Pons (tissue), 1 donor: ENCODE results near the gene TSPAN5.

ENCODE experiments used
- DNase-seq: peaks from one replicate; pipeline ENCODE4 v3.0.0-alpha.2; 2016; ENCODE audit warnings: low spot score

TSPAN5 gene

DNA sequence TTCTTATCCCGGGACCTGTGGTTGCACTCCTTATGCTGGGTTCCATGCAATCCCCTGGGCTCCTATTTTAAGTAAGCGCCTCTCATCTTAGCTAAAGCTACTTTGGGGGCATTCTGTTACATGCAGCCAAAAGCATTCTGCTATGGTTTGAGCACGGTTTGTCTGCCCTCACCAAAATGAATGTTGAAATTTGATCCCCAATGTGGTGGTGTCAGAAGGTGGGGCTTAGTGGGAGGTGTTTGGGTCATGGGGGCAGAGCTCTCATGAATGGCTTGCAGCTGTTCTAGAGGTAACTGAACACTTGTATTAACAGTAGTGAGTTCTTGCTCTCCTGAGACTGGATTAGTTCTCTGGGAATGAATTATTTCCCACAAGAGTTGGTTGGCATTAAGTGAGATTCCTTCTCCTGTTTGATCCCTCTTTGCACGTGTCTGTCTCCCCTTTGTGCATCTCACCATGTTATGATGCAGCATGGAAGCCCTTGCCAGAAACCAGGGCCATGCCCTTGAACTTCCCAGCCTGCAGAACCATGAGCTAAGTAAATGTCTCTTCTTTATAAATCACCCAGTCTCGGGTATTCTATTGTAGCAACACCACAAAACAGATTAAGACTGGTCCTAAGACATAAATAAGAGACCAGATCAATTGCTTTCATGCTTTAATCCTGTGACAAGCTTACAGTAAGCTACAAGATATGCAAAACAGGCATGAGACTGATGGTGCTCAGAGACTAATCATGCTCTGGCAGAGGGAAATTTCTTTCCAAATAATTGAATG is 141.8 kb downstream of the TSPAN5 start:
- DNase-seq: no peak

DNA sequence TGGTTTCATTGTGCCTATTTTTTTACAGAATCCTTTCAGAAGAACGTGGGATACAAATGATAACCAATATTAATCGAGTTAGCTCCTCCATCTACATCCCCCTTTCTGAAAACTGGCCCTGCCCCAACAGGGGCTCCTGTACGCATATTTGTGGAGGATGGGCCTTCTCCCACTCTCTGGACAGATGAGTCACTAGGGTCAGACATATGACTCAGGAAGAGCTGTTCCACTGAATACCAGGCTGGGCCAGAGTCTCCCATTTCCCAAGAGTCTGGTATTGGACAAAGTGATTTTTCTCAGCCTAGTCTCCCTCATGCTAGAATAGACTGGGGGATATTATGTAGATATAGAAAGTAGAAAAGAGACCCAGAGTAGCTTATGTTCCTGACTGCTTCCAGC is 142.4 kb downstream of the TSPAN5 start:
- no peak for DNase-seq

DNA sequence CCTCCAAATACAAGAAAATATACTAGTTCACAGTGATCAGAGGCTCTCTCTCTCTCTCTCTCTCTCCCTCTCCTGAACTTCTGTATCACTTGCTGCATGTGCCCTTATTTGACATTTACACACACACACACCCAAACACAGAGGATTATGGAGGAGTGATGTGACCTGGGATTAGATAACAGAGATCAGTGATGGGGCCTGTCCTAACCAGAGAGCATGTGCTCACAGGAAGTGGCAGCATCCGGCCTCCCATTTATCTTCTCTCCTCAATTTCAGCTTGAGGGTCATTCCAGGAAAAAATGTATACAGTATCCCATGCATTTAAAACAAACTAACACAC is 143.0 kb downstream of the TSPAN5 start:
- DNase-seq: no peak

DNA sequence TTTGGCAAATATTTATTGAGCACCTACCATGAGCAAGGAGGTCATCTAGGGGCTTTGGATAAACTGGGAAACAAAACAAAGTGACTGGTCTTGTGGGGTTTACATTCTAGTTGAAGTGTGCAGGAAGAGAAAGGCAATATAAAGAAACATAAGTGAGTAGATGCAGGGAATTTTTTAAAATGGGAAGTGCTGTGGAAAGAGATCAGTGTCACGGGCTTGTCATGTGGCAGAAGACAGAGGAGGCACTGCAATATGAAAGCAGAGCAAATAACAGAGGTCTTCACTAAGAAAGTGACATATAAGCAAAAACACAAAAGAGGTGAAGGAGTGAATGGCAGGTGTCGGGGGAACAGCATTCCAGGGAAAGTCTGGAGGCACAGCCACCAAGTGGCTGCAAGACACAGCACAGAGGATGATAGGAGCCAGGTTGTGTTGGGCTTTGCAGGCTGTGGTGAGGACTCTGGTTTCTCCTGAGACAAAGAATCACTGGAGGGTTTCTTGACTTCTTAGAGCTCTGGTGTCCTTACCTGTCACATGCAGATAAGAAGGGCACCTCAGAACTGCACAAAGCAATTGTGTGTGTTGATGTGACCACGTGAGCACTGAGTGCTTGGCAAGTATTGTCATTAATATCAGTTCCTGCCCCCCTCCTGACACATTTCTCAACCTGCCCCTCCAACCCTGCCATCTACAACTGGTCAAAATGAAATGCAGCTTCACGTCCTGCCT is 143.5 kb downstream of the TSPAN5 start:
- DNase-seq: no peak

DNA sequence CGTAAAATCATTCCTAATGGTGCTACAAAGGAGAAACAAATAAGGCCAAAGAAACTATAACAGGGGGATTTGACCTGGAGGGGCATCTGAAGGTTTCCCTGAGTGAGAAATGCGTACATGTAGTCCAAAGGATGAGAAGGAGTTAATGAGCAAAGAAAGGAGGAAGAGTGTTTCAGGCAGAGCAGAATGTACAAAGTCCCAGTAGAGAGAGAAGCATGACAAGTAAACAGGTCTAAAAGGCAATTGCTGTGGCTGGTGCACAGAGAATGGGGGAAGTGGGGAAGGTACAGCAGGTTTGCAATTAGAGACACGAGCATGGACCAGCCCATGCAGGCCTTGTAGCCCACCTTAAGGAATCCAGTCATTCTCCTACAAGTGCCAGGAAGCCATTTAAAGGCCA is 145.5 kb downstream of the TSPAN5 start:
- DNase-seq: no peak

DNA sequence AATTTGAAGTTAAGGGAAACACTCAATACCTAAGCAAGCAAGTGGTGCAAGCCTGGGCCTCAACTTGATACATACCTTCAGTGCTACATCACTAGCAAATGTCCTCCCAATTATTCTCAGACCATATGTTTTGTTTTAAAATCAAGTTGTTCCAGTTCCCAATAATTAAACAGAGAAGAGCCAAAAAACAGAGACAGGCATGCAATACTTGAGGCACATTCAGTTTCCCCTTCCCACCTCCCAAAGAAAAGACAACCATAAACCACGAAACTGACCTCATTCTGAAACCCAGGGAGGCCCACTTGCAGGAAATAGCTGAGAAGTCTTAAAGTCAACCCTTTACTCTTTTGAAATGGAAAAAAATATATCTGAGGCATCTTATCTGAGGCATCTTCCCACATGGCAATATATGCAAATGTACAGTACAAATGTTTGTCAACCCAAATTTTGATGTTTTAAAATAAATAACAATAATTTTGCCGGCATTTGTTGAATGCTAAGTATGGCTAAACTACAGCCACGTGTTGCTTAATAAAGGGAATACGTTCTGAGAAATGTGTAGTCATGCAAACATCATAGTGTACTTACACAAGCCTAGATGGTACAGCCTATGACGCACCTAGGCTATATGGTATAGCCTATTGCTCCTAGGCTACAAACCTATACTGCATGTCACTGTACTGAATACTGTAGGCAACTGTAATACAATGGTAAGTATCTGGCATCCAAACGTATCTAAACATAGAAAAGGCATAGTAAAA is 147.5 kb downstream of the TSPAN5 start:
- no peak for DNase-seq

DNA sequence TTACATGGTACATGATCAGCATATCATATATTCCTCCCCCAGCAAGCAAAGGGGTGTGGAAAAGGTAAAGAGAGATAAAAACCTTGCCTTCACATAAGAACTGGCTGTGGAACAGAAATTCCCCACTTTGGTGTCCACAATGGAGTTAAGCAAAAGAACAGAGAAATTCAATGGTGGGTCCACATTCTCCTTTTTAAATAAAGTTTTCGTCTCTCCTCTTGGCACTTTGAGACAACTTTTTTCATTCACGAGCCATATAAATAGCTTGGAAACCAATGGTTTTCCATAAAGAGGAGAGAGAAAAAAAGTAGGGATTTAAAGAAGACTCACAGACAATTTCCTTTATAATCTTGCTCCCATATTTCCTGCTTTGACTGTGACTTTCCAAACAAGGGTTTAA is 148.1 kb downstream of the TSPAN5 start:
- DNase-seq: no peak

DNA sequence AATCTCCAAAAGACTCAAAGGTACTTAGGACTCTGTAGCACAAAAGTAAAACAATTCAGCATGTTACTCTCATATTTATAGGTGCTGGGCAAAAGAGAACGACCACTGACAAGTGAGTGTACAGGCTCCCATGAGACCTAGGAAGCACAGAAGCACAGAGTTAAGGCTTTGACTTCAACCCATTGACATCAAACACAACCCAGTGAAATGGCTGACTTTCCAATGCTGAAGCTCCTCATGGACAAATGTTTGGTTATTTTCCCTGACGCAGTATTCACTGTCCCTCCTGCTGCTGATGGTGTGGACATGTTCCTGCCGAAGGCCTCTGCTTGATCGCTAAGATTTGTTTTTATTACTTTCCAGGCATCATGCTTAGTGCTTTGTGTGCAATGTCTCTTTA is 148.7 kb downstream of the TSPAN5 start:
- no peak for DNase-seq

DNA sequence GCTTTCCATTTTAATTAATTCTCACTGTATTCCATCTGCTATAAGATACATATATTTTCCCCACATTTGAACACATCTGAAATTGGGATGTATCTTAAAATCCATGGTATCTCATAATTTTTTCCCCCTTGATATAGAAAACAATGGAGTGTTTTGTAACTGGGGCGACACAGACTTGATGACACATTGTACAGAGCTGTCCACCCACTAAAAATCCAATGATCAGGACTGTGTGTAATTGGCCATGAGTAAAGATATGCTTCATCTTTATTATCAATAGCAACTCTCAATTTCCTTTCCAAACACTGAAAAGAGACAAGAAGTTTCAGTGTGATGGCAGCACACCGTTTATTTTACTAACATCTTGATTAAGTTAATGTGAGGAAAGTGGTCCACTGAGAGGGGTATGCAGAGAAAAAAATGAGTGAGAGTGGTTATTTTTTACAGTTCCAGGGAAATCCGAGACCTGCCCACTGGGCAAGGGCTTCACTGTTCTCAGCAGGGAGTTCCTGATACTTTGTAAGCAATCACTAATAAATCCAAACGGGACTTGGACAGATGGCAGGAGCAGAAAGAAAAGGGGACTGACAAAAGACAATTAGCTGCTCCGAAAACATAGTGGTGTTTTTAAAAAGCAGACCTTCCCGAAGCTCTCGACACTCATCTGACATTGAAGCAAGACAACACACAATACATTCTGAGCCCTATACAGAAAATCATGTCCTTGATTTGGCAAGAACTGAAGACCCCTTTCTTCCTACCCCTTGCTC is 149.4 kb downstream of the TSPAN5 start:
- DNase-seq: no peak

DNA sequence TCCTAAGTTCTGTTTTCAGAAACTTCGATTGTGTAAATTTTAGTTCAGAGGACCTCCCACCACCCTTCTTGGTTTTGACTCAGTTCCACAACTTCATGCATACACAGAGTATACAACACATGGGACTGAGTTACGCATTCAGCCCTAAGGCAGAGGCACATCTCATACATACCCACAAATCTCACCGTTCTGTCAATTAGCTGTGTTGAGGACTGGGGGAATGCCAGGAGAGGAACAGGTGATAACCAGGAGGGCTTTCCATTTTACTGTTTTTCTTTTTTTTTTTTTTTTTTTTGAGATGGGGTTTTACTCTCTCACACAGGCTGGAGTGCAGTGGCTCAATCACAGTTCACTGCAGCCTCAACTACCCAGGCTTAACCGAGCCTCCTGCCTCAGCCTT is 150.2 kb downstream of the TSPAN5 start:
- no peak for DNase-seq

DNA sequence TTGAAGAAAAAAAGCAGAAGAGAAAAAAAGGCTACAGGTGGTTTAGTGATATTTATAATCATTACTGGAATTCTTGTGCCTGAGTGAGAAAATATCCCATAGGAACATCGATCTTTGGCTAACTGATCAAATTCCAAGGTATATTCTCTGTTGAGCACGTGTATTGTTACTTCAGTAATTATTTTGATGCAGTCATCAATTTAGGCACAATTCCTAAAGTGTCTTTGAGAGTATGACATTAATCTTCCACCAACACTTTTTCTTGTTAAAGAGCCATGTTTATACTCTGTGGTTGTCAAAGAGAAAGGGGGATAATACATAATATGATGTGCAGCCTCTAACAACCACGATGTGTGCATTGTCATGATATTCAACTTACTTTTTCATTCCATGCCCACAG is 151.1 kb downstream of the TSPAN5 start:
- no peak for DNase-seq

DNA sequence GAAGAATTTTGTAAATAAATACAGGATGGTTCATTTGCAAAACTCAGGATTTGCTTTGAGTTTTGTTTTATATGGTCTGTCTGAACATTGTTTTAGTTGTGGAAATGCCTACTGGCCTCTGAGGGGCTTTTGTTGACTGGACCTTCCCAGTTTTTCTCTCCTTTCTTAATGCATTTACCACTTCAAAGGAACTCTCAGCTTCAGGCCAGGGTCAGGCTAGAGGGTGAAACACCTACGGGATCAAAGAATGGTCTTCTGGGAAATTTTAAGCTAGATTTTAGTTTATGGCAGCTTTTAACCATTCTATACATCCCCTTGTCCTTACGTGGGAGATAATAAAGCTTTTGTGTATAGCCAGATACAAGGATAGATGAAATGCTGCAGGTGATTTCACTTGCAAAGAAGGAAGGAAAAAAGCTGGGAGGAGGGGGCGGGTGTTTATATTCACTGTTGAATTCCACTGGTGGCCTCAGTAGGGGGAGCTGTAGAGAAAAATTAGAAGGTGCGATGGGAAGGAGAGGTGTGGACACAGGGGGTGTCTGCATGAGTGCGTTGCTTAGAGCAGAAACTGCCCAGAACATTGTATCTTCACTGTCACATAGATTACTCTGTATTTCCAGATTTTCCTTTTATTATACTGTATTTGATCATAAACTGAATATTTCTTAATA is 151.8 kb downstream of the TSPAN5 start:
- DNase-seq: no peak

DNA sequence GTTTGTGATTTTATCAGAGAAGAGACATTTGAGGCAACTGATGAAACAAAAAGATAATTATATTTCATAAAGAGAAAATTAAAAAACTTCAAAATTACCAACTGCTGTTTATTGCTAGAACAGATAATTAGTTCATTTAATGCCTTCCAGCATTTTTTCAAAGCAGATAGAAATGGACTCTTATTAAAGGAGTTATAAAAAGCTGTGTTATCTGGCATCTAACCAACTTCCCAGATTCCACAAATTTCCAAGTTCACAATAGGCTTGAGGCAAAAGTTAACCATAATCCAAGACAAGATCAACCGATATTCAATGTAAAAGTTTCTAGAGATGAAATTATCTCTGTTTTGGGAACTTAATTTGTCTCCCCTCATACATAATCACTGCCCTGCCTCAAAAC is 152.4 kb downstream of the TSPAN5 start:
- DNase-seq: no peak

DNA sequence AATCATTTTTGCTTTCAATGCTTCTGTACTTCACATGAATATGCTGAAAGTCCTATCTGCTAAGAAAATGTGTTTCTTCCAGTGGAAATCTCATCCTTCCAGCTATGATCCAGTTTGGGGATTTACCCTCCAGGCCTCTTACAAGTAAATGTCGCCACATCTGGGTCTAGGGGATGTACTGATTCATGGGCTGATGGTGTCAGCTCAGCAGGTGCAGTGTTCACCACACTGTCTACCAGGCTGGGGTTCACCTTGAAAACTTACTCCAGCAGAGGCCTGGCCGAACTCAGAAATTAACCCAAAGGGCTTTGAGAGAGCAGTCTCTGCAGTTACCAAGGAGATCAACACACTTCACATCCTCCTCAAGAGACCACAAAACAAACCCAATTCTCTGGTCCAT is 154.3 kb downstream of the TSPAN5 start:
- DNase-seq: no peak

DNA sequence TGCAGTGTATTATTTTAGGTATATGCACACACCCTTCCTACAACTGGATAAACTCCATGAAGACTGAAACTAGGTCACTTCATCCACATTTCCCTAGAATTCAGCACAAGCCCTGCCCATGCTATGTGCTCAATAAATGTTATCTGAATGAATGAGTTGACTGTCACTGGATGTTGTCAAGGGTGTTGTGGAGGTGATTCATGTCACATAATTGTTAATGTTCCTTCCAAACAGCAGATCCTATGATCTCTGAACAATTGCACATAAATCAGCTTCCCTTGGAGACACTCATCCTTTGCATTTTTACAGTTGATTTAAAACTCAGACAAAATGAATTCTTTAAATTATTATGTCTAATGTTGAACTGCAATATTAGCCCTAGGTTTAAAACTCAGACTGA is 154.7 kb downstream of the TSPAN5 start:
- no peak for DNase-seq

DNA sequence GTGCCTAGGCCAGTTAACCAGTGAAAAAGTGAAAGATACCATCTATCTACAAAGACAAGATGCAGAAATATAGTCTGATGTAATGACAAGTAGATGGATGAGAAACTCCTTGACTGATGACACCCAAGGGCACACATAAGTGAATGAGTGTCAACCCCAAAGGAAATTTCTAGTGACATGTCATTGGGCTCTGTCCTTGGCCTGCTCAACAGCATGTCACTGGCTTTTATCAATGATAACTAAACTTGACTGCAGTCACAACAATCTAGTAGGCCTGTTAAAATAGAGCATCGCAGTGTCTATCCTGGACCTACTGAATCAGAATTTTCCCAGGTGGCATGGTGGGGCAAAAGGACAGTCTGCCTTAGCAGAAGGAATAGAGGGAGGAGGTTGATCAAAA is 155.8 kb downstream of the TSPAN5 start:
- no peak for DNase-seq

DNA sequence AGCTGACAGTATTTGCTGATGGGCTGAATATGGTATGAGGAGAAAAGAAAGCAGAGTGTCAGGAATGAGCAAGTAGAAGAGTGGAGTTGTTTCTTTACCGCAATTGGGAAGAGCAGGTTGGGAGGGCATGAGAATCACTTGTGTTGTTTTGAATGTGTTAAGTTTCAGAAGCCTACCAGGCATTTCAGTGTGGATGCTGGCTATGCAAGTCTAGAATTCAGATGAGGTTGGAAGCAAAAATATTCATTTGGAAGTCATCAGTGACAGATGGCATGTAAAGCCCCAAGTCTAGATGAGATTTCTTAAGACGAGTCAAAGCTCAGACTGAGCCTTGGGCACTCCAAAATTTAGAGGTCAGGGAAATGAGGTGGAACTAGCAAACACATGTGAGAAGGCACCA is 156.4 kb downstream of the TSPAN5 start:
- no peak for DNase-seq

DNA sequence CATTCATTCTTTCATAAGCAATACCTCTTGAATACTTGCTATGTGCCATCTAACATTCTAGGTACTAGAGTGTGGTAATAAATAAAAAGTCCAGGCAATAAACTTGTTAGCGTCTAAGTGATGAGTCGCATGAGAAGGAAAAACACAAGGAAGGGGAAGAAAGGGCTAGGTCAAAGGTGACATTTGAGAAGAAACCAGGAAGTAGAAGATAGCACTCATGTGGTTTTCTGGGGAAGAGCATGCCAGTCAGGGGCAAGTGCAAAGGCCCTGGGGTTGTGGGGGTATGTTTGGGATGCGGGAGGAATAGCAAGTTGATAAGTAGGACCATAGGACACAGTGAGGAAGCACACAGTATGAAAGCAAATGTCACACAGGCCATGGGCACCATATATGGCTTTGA is 157.0 kb downstream of the TSPAN5 start:
- no peak for DNase-seq

DNA sequence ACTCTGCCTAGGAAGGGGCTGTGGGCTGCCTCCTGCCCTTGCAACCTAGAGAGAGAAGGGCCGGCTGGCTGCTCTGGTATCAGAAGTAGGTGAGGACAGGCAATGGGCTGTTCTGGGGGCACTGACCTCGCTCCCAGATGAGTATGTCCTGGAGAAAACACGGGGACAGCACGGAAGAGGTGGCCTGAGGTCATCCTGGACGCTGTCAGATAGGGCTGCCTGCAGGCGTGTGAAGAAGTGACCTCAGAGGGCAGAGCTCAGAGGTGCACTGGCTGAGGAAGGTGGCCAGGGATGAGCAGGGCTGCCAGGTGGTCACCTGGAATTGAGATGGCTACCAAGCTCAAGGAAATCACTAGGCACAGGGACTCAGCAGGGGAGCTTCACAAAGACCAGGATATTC is 159.6 kb downstream of the TSPAN5 start:
- DNase-seq: no peak

DNA sequence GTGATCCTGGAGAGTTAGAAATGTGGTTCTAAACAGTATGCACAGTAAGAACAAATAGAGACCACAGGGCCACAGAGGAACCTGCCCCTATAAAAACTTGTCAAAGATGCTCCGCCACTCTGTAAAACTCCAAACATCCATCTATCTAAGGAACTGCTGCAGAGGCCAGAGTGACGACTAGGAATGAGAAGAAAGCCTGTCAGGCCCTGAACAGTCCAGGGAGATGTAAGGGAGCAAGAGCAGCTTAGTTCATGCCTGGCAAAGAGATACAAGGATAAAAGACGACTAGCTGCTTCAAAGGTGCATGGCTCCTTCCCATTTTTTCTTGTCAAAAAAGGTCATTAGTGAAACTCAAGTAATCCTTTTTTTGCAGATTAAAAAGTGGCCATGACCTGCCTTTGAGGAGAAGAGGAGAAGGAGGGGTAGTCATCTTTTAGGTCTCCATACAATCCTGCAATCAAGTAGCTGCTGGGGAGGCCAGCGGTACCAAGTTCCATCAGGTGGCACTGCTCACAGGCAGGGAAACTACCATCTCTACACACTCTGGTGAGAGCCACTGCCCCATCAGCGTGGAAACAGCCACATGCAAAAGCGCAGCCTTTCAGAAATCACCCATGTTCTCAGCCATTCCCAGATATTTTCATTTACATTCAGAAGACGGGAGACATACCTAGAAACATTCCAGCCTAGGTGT is 162.1 kb downstream of the TSPAN5 start:
- no peak for DNase-seq

DNA sequence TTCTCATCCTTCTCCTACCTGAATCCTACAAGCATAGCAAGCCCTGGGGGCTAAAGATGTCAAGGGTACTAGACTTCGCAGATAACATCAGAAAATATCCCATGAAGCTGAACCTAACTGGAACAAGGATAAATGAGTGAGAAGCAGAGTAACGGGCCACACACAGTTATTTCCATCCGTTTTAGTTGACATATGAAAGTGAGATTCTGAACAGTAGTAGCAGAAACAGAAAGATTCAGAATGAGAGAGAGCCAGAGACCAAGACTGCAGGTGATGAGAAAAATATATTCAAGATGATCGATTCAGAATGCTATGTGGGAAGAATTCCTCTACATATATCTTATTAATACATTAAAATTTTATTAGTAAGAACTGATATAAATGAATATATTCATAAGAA is 165.1 kb downstream of the TSPAN5 start:
- no peak for DNase-seq
